GM19035 (cell line): ENCODE measurements around the gene AADACL3.

Source experiments
- ATAC-seq: cut with Tn5 transposase; IDR thresholded peaks from one replicate; pipeline ENCODE4 v1.9.1; 2021; ENCODE audit not compliant: unreplicated experiment

AADACL3 gene

DNA sequence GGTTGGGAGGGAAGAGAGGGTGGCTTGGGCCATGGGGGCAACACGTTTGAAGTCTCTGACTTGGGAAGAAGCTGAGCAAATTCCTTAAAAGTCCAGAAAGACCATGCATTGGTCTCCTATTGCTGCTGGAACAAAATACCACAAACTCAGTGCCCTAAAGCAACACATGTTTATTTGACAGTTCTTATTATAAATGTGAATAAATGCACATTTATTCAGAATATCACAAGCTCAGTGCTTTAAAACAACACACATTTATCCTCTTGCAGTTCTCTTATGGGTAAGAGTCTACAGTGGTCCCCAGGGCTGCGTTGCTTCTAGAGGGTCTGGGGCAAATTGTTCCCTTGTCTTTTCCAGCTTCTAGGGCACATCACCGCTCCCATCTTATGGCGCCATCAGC is 47.6 kb downstream of the AADACL3 start:
- ATAC-seq, result no peak

GRCh38 chr1:12764016-12764415 is 48.1 kb downstream of the AADACL3 start:
- no peak for ATAC-seq

GRCh38 chr1:12769031-12769430 is 53.1 kb downstream of the AADACL3 start:
- no peak for ATAC-seq

DNA sequence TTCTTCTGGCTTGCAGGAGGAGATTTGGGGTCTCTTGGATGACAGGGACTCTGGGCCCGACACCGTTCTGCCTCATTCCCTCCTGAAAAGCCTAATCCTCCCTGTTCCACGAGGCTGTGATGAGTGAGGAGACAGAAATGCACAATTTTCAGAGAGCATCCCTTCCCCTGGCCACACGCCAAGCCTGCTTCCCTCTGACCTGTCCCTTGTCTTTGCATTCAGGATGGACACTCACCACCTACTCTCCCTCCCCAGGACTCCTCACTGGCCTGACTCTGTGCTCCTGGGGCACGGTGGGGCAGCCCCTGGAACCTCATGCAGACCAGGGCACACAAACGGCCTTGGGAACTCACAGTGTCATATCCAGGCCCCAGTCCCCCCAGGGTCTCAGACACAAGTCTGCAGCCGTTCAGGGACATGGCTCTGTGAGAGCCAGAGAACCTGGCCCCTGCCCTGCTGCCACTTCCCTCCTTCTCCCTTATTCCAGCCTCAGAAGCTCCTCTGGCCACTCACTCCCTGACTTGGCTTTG is 54.1 kb downstream of the AADACL3 start:
- no peak for ATAC-seq

- ATAC-seq, result no peak
Measured at GRCh38 chr1:12770620-12771019, 54.7 kb downstream of the AADACL3 start.

- no peak for ATAC-seq
Measured at GRCh38 chr1:12771186-12771585, 55.3 kb downstream of the AADACL3 start.

- no peak for ATAC-seq
Measured at GRCh38 chr1:12772520-12772919, 56.6 kb downstream of the AADACL3 start.

GRCh38 chr1:12773438-12773837 is 57.5 kb downstream of the AADACL3 start, which contains the start of gene PRAMEF12:
TSS of gene PRAMEF12 (plus strand) at chr1:12773738. CDS start at chr1:12774868, 1,130 bp downstream.
- ATAC-seq, result no peak

DNA sequence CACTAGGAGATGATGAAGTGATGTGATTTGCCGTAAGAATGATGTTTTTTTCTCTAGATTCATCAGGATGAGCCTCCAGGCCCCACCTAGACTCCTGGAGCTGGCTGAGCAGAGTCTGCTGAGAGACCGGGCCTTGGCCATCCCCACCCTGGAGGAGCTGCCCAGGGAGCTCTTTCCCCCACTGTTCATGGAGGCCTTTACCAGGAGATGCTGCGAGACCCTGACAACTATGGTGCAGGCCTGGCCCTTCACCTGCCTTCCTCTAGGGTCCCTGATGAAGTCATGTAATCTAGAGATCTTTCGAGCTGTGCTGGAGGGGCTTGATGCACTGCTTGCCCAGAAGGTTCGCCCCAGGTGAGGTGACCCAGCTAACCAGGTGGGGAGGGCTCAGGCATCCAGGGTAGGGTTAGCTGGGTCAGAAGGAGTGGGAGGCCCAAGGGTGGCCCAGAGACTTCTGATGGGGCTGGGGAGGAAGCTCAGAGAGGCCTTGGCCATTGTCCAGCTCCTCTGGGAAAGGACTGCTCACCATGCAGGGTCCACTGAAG is 59.0 kb downstream of the AADACL3 start:
- no peak for ATAC-seq

- no peak for ATAC-seq
Measured at GRCh38 chr1:12775443-12775842, 59.5 kb downstream of the AADACL3 start.

DNA sequence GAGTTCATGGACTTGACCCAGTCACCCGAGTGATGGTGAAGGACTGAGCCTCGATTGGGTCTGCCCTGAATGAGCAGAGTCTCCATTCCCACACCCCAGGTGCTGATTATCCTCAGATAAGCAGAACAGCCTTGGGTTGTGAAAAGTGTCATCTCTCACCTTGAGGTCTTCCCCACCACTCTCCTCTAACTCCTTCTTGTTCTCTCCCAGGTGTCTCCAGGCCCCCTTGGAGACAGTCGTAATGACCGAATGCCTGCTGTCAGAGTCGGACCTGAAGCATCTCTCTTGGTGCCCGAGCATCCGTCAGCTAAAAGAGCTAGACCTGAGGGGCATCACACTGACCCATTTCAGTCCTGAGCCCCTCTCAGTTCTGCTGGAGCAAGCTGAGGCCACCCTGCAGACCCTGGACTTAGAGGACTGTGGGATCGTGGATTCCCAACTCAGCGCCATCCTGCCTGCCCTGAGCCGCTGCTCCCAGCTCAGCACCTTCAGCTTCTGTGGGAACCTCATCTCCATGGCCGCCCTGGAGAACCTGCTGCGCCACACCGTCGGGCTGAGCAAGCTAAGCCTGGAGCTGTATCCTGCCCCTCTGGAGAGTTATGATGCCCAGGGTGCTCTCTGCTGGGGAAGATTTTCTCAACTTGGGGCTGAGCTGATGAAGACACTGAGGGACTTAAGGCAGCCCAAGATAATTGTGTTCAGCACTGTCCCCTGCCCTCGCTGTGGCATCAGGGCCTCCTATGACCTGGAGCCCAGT is 61.1 kb downstream of the AADACL3 start:
- no peak for ATAC-seq
